GM21528 (cell line): ENCODE data around the gene SLC8A1.

Experiments
- ATAC-seq: cut with Tn5 transposase; IDR thresholded peaks from one replicate; pipeline ENCODE4 v1.9.1; 2021; ENCODE audit warnings: mild to moderate bottlenecking, moderate library complexity; ENCODE audit not compliant: unreplicated experiment, low FRiP score

Gene SLC8A1

DNA sequence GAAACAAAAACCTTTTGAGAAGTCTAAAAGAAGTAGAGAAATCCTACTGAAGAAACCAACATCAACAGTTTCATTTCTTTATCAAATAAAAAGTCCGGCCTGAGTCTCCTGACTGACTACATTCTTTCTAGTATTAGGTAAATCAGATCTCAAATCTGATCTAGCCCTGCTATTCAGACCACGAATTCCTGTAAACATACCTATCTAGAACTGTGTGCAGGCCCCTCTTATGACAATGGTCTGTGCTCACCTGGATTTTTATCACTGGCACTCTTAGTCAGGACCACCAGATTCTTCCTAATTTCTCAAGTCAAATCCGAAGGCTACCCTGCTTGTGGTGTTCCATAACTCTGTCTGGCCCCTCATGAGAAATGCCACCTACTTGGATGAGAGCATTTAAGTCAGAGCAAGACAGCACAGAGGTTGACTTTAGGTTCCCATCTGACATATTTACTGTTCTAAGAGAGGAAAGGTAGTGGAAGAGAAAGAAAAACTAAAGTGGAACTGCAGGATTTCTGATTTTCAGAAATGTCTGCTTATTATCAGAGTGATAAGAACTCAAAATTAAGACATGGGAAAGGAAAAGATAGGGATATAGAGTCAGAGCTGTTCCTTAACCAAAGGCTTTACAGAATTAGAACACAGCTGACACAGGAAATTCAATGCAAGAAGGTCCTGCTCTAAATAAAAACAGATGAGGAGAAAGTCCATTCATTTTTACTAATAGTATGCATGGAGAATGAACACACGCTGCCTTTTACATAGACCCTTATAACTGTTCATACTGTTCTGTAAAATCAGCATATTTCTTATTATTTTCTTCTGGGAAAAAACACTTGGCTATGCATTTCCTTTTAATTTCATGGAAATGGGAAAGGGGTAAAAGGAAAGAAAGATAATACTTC is 56.5 kb downstream of the SLC8A1 start:
- no peak for ATAC-seq

DNA sequence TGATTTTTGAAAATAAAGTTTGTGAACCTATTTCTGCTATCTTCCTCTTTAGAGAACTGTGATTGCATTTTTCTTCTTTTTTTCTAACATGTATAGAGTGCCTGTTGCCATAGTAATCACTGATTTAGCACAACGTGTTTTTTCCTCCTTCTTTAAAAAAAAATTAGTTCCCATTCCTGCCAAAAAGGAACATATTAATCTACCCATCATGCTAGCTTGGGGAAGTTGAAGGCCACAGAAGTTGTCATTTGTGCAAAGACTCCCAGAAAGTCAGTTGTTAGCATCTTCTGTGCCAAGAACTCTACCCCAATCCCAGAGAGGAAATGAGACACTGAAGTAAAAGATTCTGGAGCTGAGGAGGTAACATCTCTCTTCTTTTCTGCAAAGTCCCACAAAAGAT is 57.3 kb downstream of the SLC8A1 start:
- no peak for ATAC-seq

DNA sequence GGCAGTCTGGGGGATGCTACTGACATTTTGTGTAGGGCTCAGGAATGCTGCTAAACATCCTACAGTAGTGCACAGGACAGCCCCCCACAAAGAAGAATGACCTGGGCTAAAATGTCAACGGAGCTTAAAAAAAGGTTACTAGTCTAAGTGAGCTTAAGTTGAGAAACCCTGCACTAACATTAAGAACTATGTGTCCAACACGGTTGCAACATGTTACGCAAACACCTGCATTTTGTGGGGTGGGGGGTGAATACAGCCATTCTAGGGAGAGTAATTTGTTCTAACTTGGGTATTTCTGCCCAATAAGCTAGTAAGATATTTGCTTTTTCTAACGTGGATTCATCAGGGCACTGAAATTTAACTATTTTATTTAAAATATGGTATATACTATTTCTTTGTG is 57.9 kb downstream of the SLC8A1 start:
- ATAC-seq, result no peak

DNA sequence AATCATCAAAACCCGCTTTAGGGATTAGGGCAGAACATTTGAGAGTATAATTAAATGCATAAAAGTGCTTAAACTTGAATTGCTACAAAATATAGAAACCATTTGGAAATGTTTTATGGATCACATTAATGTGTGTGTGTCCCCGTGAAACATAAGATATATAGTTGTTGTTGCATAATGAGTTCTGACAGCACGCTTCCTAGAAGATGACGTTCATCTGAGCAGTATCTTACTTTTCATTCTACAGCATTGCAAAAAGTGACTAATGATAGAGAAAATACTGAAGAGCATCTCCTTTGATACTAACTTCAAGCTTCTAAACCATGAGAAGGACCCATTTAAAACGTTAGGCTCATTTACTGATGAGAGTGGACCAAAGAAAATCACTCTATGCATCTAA is 63.7 kb downstream of the SLC8A1 start:
- ATAC-seq, result no peak

DNA sequence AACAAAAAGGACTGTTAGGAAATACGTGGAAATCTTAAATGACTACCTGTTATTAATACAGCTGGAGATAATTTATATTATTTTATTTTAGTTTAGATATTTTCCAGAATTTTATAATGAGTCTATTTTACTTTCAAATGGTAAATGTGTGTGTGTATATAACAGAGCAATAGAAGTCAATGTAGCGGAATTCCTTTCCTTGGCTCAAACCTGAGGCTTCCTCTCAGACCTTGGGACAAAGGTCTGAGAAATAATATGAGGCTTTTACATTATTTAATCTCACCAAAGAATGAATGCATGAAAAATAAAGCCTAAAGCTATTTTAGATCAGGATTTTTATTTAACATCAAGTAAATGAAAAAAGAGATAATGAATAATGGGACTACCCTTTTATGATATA is 65.7 kb downstream of the SLC8A1 start:
- ATAC-seq, result no peak

DNA sequence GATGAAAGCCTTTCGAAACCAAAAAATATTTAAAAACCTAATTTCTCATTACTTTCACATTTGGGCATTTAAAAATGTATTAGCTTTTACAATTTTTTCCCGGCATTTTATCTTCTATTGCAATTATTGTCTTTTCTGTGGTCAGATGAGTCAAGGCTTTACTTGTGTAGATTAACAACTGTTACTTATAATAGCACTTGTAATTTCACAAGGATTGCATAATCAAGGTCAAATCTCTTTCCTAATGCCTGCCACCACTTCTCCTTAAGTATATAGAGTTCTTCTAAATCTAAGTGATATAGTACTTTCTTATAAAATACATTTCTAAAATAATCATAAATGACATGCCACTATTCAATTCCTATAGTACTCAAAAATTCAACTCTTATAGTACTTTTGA is 67.2 kb downstream of the SLC8A1 start:
- ATAC-seq, result no peak

DNA sequence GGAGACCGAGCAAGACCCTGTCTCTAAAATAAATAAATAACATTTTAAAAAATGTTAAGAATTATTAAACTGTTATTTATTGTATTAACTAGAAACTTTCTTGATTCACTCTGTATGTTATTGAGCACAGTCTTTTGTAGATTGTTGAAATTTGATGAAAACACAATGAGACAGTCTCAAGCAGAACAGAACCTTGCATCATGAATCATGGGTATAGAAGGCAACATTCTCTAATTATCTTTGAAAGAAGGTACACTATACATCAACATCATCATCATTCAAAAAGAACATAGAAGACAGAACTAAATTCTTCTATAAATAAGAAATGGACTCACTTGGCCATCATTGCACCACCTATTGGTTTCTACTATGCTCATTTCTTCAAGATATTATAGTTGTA is 67.7 kb downstream of the SLC8A1 start:
- ATAC-seq, result no peak

DNA sequence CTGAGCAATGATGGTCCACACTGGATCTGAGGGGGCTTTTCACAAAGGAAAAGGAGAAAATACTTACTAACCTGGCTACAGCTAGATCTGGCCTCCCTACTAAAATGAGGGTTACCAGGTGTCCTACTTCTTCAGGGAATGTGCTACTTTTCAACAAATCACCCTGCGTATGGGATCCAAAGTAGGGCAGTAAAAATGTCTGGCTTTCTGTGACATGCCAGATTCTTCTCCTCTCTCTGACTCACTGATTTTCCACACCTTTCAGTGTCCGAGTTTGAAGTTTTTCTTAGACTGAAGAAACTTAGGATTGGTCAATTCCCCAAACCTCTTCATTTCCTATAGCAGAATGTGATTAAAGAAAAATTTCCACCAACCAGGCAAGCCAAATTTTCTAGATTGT is 71.2 kb downstream of the SLC8A1 start:
- ATAC-seq, result no peak

DNA sequence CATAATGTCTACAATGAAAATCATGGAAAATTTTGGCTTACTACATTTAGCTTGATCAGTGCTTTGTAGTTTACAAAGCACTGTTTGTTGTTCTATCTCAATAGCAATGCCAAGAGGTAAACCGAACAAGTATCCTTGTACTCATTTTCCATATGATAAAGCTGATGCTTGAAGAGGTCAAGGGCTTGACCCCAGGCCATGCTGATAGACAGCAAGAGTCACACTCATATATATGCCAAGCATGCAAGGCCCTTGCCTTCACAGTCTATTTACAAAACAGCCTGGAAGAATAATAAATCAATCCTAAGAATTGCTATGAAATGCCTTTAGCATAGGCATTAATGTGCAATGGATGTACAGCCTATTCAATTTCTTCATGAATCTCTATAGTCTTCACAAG is 71.8 kb downstream of the SLC8A1 start:
- no peak for ATAC-seq

DNA sequence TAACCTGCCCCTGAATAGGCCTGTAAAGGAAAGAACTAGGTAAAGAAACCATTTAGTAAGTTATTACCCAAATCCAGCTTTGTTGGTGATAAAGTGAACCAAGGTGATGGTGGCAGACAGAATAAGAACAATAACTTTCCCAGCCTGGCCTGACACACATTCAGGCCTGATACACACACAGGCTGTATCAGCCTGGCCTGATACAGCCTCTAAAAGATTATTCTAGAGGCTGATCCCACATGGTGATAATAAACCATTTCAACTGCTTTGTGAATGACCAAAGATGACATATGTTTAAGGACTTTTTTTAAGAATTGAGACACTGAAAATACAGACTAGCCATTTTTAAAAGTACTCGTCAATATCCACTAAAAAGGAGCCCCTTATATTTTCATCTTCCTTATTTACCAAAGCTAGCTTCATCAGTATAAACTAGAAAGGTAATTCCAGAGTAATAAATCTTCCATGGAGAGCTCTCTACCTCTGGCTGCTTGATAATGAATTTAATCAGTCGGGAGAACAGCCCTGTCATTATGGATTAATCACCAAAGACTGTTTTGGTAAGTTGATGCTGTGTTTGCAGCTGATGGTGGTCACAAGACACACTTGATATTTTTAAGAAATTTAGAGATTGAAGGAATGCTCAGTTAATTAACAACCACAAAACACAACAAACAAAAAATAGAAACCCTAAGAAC is 77.2 kb downstream of the SLC8A1 start:
- no peak for ATAC-seq

DNA sequence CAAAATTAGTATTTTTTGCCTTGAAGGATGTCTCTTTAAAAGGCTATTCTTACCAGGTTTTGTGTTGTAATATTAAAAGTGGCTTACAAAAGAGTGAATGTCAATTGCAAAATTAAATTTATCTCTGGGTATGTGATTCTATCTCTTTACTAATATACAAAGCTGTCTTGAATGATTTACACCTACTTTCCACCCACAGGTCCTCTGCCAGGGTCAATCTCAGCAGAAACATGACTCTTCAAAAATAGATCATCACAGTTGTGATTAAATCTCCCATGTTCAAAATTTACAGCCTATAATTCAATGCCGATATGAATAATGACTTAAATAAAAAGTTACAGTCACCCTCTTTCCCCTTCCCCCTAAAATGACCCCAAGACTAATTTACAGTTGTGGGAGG is 78.8 kb downstream of the SLC8A1 start:
- ATAC-seq, result no peak

DNA sequence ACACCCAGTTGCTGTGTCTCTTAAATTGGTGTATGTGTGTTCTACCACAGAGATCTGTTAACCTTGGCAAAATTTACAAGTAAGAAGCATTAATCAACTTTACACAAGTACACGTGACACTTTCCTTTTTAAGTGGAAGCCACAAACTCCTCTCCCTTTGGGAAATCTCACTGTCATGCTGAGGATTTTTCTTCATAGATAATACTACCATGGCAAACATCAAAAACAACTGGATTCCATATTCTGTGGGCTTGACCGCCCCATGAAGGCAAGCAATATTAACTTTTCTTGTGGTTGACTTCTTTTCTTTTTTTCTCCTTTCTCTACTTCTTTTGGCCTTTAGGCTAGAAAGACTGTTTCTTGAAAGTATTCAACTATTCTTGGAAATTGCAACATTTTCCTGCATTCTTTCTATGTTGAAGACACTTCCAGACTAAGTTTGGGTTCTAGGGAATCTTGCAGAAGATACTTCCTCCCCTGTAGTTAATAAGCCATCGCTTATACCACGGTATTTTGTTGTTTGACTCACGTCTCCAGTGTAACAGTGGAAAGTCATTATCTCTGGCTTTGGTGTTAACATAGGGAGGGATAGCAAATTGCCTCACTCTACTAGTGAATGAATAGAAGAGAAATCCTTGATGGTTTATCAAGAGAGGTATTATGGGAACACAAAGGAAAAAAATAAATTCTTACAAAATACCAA is 79.5 kb downstream of the SLC8A1 start:
- ATAC-seq, result no peak

DNA sequence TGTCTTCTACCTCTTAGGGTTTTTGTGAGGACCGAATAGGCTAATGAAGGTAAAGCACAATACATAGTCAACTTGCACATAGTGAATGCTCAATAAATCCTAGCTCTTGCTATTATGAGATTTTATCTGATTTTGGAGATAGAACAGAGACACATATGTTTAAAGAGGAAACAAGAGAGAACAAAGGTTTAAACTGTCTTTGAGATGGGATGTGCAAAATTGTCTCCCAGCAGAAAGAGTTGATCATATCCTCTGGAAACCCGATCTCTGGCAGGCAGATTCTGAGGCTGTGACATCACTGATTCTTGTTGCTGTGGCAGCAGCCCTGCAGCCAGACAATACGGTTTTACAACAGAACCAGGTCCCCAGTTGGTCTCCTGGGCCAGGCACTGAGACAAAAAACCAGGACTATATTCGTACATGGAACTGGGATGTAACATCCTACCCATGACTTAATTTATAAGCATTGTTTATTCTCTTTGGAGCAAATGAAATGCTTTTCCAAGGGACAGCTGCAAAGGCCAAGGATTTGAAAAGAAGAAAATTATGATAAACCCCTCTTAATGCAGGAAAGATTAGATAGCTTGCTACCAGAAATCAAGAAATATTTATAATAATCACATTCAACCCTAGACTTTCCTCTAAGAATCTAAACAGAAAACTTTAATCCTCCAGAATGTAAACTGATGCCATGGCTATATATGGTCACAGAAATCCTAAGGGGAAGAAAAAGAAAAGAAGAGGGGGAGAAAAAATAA is 80.2 kb downstream of the SLC8A1 start:
- no peak for ATAC-seq

DNA sequence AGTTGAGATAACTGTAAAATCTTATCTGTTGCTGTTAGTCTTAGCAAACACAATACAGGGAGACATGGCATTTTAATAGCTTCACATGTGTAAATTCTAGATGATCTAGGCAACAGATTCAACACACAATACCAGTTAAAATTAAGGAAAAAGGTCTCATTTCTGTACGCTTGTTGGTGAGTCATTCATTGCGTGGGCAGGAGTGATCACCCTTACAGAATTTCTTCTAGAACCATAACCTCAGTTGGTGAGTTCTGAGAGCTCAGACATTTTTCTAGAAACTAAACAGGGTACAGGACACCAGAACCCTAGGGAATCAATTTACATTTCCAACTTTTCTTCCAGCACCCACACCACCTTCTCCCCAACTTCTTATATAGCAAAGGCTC is 81.9 kb downstream of the SLC8A1 start:
- ATAC-seq, result no peak

DNA sequence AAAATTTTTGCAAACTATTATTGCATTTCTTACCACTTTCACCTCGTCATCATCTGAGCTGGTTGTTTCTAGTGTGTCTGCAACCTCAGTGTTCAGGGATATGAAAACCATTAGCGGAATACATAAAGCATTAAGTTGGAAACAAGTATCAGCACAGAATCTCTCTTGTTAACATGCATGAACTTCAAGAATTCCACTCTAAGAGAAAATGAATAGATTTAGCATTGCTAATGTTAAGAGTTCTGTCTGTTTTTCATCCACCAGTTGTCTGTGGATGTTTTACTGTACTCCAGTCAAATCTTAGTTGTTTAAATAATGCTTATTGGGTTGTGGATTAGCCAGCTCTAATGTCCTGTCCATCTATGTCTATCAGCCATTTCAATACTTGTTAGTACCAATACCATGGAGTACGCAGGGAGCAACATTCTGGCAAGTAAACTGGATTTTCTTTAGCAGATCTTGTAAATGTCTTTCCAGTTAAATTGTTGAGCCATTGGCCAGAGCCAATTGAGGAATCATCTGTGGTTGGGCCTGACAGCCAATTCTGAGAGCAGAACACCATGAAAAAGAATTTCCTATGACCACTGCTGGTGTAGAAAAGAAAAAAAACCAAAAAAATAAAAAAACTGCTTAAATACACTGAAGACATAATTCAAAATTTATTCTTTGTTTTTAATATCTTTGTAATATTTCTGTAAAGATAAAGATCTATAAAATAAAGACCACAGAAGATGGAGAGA is 82.5 kb downstream of the SLC8A1 start:
- no peak for ATAC-seq

DNA sequence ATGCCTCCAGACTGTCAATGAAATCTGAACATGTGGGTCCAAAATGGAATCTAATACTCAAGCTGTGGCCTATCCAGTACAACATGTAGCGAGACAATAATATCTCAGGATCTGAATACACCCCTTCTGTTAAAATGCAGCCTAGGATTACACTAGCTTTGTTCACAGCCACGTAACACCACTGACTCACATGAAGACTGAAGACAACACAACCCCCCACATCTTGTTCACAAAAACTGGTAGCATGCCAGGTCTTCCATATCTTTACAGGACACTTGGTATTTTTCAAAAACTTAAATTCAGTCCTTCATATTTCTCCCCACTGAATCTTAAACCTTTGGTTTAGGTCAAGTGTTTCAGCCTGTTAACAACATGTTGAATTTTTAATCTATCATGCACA is 84.2 kb downstream of the SLC8A1 start:
- ATAC-seq, result no peak

DNA sequence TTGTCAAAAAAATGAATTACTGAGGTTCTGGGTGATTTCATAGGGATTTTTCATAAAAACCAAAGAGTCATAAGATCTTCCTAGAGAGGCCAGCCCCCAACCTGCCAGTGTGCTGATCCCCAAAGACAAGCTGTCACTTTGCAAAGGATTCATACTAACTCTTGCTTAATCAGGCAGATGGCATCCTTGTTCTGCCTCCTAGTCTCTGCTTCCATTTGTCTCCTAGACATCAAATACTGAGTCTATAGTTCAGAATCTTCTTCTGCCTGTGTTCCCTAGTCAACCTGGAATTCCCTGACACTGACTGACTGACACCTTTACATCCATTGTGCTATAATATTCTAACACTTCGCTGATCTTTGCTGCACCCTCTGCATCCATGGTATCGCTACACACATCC is 84.9 kb downstream of the SLC8A1 start:
- ATAC-seq, result no peak

DNA sequence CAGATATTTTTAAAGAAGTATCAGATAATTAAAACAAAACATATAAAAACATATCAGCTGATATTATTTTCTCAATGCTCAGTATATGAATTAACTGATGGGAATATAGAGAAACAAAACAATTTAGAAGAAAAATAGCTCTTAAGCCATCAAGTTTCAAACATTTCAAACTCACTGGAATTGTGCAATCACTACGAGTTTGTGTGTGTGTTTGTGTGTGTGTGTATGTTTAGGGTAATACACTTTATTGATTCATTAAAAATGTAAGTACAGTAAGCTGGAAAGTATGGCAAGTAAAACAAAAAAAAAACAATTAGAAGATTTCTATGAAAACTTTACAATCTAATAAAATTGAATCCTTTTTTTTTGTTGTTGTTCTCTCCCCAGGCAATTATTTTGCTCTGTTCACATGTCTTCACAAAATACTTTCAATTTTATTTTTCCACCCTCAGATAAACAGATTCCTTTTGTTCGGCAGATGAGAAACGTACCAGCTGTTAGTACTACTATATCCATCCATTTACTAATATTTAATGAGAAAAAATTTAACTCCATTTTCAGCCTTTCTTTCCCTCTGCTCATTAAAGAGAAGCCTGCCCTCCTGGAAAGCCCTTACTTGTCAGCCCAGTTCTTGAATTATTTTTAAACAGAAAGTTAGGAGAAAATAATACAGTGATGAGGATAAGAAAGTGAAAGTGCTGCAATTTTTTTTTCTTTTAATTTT is 87.6 kb downstream of the SLC8A1 start:
- ATAC-seq, result no peak

DNA sequence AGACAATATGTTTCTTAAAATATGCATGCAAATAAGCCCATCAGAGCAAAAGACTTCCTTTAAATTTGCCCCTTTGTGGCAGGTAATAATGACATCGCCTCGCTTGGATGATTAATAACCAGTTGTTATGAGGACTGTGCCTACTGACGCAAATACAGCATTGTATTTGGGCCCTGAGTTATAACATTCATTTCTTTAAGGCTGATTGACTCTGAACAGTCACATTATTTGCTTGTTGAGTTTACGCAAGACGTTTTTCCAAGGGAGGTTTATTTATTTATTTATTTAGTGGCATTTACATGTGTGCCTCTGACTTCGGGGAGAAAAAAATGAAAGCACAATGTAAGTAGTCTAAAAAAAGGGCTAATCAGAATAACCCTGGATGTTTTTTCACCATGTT is 88.3 kb downstream of the SLC8A1 start:
- no peak for ATAC-seq
